CD1c-positive myeloid dendritic cell (primary cell): Measurements from ENCODE around the gene USP16.
"Not testable (repeated sequence)": the region's sequence is repeated elsewhere in the genome, so short reads cannot be mapped to it uniquely, and the experiment has no call there.

Source experiments
- DNase-seq: peaks from one replicate; pipeline ENCODE4 v3.0.0-alpha.2; 2016; ENCODE audit errors: extremely low spot score

The USP16 gene

DNA sequence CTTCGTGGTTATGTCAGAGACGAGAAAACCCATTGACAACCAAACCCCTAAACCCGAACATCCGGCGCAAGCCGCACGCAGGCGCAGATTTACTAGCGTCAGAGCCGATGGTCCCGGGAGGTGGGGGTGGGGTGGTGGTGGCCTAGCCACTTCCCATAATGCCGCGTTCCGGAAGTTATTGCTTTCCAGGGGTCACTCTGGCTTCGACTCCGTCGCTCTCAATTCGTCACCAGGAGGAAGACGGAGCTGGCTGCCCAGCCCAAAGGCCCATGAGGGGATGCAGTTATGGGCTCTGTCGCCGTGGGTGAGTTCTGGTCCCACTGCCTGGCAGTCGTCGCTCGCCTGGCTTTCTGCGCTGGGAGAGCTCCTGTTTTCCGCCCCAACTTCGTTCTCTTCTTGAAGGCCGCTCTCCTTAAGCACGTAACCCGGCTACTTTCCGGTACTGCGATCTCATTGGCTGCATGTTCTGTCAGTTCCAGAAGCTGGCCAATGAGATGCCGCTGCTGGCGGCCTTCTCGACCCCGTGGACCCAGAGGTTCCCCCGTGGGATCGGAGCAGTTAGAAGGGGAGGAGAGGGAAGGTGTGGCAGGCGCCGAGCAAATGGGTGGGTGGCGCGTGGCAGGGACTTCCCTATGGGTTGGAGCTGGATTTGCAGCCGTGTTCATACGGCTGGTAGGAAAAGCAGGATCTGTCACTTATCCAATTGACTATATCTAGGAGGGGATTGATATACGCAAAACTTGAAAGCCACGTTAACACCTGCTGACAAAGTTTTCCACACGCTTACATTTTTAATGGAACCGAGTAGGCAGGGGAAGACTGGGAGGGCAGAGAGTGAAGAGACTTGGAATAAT, at the start of gene USP16:
Gene USP16, plus strand, starts transcription at position 195 of the 854 bp plus-strand sequence. CDS start 3,246 bp downstream, outside the sequence.
- DNase-seq = peak; percentile 98

DNA sequence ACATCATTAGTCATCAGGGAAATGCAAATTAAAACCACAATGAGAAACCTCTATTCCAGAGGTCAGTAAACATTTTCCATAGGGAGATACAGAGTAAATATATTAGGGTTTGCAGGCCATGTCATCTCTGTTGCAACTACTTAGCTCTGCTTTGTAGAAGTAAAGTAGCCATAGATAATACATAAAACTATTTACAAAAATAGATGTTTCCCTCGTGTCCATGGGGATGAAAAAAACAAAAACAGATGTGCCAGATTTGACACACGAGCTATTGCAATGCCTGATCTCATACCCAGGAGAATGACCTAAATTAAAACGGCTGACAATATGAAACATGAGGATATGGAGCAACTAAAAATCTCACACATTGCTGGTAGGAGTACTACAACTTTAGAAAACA, 49.1 kb upstream of the USP16 start:
- no peak for DNase-seq

DNA sequence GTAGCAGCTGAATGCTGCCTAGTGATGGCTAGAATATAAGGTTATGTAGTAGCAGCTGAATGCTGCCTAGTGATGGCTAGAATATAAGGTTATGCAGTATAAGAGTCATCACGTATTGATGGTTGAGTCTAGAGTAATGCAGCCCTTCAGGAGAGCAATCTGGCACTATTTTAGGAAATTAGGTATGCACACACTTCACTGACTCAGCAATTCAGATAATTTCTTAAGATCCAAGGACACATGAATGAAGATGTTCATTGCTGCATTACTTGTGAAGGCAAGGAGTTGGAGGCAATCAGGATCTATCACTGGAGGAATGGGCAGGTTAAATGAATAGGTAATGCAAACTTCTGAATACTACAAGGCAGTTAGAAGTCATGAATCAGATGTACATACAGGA, 45.4 kb upstream of the USP16 start:
- no peak for DNase-seq

DNA sequence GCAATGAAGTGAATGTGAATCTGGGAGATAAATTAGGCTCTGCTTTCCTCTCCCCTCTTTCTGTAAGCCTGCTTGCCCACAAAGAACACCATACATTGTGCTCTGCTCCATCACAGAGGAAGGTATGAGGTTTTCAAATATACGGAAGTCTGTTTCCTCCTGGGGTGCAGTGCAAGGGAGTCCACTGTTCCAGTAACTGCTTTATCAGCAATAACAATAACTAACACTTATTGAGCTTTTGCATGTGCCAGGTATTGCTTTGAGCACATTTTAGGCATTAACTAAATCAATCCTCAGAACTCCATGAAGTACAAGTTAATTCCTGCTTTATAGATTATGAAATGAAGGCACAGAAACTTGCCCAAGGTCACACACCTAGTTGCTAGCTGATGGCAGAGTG, 41.8 kb upstream of the USP16 start:
- DNase-seq = no peak

DNA sequence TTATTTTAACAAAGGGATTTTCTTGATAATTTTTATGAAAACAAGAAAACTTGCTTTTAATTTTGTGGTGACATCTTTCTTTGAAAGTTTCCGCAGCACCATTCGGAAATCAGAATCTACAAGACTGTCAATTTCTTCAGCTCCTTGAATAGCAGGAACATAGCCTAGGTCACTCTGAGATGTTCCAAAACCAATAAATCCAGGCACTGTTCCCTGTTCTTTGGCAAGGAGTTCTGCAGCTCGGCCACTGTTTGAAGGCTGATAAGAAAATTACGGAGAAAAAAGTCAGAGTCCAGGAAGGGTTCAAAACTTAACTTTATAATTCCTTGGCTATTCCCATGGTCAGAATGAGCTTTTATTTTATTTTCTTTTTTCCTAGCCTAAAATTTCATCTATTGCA, 37.8 kb upstream of the USP16 start:
- DNase-seq = no peak

DNA sequence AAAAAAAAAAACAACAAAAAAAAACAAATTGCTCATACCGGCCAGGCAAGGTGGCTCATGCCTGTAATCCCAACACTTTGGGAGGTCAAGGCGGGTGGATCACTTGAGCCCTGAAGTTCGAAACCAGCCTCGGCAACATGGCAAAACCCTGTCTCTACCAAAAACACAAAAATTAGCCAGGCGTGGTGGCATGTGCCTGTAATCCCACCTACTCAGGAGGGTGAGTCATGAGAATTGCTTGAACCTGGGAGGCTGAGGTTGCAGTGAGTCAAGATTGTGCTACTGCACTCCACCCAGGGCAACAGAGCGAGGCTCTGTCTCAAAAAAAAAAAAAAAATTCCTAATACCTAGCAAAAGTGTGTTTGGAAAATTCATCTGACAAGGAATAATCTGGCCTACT, 36.3 kb upstream of the USP16 start:
- not testable (repeated sequence) for DNase-seq

DNA sequence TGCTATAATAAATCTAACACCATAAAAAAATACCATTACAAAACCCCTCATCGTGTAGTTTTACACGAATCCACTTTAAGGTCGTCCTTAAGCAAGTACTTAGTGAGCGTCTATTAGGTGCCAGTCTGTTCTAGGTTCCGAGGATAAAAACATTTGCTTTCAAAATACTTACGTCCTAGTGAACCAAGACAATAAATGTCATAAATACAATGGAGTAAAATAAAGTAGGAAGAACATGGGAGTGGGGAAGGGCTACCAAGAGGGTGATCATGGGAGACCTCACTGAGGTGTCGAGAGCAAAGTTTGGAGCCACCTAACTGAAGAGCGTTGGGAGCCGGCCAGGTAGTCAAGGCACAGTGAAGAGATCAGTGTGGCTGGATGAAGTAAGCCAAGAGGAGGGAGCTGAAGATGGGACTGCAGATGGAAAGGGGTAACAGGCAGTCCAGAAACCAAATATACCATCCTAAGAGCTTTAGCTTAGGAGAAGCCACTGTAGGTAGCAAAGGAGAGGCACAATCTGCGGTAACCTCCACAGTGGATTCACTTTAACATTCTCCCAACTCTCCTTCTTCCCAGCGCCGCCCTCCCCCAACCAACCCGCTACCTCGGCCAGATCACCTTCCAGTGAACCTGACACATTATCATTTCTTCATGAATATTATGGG, 32.5 kb upstream of the USP16 start:
- no peak for DNase-seq

DNA sequence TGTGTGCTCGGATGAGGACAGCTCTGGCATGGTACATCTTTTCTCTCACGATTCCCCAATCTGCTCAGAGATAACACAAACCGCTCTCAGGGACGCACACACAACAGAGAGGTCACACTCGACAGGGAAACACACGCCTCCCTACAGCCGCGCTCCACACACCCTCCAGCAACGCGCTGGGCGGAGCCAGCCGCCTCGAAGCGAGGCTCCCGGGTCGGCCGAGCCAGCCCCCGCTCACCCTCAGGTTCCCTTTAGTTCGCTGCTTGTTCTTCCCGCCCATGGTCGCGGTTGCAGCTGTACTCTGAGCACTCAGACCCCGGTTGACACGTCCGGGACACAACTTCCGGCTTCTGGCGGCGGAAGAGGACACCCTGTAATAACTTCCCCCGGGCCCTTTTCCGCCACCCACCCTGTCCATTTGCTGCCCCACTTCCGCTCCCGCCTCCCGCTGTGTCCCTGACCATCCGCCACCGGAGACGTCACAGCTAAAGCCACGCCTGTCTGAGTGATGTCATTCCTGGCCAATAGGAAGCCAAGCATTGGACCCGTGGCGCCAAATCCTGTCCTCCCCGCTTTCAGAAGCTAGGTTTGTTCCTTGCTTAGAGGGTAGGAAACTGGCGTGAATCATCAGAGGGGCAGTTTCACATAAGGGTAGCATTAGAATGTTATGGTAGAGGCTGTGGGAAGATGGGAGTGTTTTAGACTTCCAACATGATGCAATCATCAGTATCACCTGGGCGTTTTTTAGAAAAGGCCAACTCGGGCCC, 31.8 kb upstream of the USP16 start, which contains the start of gene LTN1:
Gene LTN1, minus strand, starts transcription at position 352 of the 767 bp plus-strand sequence. Its CDS starts 72 bp downstream, at position 280.
- DNase-seq = peak; percentile 99

DNA sequence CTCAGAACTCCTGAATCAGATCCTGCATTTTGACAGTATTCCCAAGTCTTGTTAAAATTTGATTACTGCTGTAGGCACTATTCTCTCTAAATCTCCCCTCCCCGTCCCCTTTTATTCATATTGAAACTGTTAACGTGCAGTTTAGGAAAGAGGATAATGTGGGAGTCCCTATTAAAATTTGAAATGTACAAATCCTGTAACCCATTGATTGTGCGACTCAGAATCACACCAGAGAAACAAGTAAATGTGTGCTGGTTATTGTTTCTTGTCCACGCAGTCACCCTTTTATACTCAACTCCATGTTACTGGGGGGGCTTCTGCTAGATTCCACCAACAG, 31.2 kb upstream of the USP16 start:
- DNase-seq = no peak

DNA sequence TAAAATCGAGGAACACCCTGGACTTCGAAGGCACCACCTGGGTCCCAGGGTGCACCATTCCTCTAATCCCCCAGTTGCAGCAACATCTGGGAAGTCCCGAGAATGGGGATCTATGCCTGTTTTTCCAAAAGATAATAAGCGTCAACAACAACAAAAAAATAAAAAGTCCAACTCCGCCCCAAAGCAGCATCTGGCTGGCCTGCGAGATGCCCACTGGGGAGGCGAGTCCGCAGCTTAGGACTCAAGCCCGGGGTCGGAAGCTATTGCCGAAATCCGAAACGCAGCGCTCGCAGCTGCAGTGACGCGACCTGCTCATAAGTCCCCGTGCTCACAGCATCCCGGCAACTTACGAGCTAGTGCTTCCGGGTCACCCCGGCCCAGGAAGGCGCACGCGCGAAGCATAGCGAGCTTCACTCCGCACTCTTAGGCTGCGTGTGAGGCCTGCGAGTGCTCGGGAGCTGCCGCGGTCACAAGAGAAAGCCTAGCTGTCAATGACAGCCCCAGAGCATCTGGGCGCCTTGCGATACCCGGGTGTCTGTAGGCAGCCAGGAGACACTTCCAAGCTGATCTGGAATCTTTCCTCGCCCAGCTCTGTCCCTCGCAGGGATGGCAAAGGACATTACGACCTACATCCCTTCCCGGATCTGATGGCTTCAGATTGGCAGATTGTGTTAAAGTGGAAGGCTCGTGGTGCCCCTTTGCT, 21.9 kb upstream of the USP16 start:
- peak; percentile 98 for DNase-seq

DNA sequence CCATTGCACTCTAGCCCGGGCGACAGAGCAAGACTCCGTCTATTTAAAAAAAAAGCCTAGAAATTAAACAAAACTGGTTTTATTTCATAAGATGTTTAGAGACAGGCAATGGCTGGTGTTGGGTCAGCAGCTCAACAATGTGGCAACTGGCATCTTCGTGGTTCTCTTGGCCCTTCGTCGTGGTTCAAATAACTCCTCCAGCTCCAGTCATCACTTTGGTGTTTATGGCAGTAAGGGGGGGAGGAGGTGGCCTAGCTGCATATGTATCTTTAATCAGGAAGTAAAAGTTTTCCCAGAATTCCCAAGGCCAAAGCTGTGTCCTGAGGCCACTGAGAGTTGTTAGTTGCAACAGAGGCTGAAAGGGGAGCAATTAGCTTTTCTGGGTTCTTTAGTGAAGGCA, 18.8 kb upstream of the USP16 start:
- no peak for DNase-seq

DNA sequence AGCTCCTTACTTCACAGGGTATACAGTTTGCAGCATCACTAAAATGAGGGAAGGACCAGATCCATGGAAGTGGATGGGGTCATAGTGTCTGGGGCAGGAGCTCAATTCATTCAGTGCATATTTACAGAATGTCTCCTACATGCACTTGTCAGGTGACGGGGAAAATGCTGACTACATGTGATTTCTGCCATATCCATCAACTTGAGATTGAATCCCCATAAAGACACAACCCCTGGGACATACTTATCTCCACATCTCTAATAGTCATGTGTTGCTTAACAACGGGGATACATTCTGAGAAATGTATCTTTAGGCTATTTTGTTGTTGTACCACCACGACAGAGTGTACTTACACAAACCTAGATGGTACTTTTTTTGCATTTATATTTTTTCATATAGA, 17.3 kb upstream of the USP16 start:
- DNase-seq = no peak

DNA sequence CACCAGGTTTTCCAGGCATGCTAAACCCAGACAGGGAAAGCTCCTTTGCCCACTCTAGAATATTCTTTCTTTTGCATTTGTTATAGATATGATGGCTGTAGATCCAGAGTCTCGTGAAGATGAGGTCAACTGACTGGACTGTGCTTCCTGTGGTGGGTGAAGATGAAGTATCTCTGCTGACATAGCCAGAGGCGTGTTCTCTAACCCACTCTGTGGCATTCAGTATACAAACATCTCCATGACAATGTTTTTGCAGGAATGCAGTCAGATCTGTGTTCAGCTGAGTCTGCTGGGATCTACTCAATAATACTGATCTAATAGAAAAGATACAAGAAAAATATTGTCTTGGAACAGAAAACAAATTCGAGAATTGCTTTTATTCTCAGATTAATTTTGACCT, 16.7 kb upstream of the USP16 start:
- DNase-seq = no peak

DNA sequence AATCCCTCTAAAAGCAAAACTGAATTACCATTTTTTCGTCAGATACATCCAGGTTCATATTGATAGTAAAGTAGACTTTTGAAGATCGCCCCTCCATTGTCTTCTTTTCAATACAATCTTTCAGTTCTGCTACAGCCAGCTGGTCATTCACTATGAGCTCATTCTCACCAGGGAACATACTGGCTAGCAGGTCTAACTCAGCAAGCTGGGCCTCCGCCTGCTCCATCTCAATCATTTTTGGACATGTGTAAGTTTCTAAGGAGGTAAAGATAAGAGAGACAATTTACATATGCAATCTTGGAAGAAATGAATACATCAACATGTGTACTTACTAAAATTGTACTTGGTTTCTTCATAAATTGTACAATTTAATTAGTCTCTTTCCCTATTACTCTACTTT, 16.1 kb upstream of the USP16 start:
- DNase-seq = no peak

DNA sequence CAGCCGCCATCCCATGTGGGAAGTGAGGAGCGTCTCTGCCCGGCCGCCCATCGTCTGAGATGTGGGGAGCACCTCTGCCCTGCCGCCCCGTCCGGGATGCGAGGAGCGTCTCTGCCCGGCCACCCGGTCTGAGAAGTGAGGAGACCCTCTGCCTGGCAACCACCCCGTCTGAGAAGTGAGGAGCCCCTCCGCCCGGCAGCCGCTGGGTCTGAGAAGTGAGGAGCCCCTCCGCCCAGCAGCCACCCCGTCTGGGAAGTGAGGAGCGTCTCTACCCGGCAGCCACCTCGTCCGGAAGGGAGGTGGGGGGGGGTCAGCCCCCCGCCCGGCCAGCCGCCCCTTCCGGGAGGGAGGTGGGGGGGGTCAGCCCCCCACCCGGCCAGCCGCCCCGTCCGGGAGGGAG, 13.2 kb upstream of the USP16 start:
- not testable (repeated sequence) for DNase-seq

DNA sequence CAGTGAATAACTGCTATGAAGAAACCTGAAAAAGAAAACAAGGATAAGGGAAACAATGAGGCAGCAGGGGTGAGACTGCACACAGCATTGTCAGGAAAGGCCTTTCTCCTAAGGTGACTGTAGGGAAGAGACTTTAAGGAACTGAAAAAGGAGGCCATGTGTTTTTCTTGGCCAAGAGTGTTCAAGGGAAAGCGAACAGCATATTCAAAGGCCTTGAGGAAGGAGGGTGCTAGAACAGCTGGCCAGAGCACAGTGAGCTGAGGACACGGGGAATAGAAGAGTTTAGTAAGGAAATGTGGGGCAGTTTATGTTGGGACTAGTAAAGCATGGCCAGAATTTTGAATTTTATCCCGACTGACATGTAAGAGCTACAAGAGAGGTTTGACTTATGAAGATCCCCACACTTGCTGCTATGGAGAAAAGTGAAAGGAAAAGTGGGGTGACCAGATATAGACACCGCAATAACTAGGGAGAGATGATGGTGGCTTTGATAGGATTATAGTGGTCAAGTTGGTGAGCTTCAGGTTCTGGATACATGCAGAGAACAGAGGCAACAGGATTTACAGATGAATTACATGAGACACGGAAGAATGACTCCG, 6.7 kb upstream of the USP16 start:
- DNase-seq = peak; percentile 79

DNA sequence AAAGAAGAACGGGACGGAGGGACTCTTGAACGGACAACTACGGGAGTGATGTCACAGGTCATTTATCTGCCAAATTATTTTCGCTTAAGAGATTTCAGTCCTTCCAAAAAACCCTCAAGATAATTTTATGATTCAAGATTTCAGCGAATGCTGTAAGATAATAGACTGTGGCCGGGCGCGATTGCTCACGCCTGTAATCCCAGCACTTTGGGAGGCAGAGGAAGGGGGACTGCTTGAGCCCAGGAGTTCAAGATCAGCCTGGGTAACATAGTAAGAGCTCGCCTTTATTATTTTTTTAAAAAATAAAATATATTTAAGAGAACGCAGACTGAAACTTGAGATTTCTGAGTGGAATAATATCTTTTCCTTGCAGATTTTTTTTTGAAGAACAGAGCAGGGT, 5.9 kb upstream of the USP16 start:
- DNase-seq = no peak

DNA sequence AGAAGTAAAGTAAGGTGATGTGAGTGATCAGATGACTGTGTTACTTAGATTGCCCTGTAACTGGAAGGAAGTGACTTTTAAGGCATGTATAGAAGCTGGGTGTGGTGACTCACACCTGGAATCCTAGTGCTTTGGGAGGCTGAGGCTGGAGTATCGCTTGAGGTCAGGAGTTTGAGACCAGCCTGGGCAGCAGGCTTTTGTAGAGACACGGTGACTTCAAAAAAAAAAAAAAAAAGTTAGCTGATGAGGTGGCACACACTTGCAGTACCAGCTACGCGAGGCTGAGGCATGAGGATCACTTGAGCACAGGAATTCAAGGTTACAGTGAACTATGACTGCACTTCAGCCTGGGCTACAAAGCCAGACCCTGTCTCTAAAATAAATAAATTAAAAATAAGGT, 2.3 kb upstream of the USP16 start:
- no peak for DNase-seq

DNA sequence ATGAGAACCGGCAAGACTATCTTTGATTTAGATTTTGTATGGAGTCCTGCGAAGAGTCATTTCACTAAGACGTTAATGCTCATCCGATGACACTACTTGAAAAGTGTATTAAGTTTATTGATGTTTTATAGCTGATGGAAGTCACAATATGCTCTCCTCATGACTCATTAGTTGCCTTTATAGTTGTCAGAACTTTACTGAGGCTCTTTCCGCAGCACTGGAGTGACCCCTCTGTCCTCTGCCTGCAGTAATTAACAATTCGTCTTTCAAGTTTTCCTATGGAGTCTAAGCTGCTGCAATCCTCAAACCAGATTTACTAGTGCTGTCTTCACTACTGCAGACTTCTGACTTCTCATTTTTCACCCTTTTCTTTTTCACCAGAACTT, 853 bp downstream of the USP16 start:
- no peak for DNase-seq

DNA sequence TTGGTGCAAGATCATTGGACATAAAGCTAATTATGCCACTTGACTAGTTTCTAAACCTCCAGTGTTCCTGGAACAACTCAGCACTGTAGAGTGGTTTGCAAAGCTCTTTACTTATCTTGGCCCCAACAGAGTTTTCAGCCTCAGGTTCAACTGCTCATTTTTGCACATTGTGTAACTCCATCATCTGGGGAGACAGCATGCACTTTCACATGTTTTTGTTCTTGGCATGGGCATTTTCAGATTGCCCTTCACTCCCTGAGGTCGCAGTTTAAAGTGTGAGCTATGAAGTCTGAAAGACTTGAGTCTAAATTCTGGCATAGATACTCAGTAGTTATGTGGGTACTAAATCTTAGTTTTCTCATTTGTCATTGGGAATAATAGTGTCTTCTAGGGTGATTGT, 5.1 kb downstream of the USP16 start:
- DNase-seq = no peak

DNA sequence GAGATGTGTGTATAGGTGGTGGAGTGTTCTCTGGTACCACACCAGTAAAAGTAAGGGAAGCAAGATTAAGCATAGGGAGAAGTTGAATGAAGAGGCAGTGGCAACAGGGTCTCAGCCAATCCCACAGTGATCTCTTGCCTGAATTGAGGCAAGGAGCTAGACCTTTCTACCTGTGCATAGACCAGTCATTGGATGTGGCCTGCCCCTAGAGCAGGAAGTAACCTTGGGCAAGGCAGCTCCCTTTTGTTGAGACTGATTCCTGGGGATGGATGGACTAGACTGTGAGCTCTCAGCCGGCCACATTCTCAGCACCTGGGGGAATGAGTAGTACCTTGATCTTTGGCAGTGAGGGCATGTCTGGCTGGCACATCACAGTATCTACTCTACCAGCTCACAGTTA, 6.4 kb downstream of the USP16 start:
- no peak for DNase-seq

DNA sequence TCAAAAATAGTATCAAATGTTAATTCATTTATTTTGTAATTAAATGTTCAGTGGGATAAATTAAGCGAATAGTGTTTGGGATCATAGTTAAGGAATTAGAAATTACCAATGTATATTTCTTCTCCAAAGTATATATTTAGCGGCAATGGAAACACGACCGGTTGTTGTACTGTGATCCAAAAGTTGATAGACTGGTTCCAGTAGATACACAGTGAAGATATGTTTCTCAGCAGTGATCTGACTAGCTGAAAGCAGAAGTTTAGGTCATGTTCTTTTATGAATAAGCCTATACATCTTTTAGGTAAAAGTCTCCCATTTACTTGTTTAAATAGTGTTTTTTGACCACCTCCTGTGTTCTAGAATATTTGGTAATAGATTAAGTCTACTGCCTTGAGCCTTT, 8.8 kb downstream of the USP16 start:
- no peak for DNase-seq
